Measurements from ENCODE around the gene CRYBA4.

DNA sequence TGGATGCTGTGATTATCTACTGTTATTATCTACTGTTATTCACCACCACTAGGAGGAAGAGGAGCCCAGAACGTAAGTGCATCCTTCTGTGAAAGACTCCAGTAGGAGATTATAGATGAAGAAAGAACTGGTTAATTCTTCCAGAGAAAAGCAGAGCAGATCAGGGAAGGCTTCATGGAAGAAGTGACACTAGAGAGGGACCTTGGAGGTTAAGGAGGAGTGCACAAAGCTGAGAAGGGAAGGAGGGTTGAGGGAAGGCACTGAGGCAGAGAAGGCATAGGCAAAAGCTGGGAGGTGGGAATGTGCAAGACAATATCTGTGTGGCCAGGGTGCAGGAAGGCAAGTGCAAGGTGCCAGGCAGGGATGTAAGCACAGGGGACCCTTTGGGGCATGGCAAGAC, 17.4 kb upstream of the CRYBA4 start:
- TF ChIP-seq, protein P1, sequence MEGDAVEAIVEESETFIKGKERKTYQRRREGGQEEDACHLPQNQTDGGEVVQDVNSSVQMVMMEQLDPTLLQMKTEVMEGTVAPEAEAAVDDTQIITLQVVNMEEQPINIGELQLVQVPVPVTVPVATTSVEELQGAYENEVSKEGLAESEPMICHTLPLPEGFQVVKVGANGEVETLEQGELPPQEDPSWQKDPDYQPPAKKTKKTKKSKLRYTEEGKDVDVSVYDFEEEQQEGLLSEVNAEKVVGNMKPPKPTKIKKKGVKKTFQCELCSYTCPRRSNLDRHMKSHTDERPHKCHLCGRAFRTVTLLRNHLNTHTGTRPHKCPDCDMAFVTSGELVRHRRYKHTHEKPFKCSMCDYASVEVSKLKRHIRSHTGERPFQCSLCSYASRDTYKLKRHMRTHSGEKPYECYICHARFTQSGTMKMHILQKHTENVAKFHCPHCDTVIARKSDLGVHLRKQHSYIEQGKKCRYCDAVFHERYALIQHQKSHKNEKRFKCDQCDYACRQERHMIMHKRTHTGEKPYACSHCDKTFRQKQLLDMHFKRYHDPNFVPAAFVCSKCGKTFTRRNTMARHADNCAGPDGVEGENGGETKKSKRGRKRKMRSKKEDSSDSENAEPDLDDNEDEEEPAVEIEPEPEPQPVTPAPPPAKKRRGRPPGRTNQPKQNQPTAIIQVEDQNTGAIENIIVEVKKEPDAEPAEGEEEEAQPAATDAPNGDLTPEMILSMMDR (IDR thresholded peaks at IDR 0.05; ENCODE audit: low read depth, low read length) = no peak
- no peak for TF ChIP-seq EZH2phosphoT487 (IDR thresholded peaks at IDR 0.05; ENCODE audit: low read depth)

Measured in OCI-LY3 (cell line).